ENCODE measurements around the gene LYPD1.
"Not testable (repeated sequence)": the region's sequence is repeated elsewhere in the genome, so short reads cannot be mapped to it uniquely, and the experiment has no call there.

Gene LYPD1, protein sequence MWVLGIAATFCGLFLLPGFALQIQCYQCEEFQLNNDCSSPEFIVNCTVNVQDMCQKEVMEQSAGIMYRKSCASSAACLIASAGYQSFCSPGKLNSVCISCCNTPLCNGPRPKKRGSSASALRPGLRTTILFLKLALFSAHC

DNA sequence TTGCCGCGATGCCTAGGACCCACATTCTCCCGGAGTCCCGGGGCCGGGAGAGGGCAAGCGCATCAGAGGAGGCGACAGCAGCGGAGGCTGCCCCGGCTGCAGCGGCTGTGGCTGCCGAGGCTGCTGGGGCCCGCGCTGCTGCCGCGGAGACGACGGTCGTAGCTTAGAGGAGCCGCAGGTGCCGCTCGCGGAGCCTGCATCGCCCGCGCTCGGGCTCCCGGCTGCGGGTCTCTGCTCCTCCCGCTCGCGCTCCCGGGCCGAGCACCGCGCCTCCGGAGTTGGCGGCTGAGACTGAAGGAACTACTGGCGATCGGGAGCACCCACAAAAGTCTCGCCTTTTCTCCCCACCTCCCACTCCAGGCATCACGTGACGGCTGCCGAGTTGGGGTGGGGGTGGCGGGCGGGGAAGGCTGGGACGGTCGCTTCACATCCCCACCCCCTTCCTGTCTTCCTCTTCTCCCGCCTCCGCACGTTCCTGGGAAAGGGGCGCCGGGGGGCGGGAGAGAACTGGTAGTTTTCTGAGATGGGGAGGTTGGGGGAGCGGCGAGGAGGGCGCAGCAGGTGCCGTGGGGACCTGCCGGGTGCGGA lies at the start of gene LYPD1:
Gene LYPD1 (minus strand): TSS at position 298 of the 588 bp plus-strand sequence. CDS start 273 bp downstream, at position 25.
- no peak for DNase-seq

- DNase-seq: no peak
Measured at GRCh38 chr2:132719480-132719879, 49.5 kb upstream of the LYPD1 start.

DNA sequence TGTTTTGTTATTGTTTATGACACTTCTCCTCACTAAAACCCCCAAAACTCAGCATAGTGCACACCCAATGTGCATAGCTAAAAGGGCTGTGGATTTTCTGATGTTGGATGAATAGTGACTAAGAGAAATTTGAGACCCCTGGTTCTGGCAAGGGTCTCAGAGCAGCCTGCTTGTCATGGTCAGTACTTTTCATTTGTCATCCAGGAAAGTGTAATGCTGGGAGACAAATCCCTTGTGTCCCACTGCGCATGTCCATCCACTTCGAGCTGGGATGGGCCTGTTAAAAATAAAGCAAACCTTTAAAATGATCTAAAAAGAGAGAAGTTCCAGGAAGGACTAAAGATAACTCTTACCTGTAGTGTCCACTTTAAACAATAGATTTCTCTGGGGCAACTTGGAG lies 46.9 kb upstream of the LYPD1 start:
- DNase-seq: no peak

DNA sequence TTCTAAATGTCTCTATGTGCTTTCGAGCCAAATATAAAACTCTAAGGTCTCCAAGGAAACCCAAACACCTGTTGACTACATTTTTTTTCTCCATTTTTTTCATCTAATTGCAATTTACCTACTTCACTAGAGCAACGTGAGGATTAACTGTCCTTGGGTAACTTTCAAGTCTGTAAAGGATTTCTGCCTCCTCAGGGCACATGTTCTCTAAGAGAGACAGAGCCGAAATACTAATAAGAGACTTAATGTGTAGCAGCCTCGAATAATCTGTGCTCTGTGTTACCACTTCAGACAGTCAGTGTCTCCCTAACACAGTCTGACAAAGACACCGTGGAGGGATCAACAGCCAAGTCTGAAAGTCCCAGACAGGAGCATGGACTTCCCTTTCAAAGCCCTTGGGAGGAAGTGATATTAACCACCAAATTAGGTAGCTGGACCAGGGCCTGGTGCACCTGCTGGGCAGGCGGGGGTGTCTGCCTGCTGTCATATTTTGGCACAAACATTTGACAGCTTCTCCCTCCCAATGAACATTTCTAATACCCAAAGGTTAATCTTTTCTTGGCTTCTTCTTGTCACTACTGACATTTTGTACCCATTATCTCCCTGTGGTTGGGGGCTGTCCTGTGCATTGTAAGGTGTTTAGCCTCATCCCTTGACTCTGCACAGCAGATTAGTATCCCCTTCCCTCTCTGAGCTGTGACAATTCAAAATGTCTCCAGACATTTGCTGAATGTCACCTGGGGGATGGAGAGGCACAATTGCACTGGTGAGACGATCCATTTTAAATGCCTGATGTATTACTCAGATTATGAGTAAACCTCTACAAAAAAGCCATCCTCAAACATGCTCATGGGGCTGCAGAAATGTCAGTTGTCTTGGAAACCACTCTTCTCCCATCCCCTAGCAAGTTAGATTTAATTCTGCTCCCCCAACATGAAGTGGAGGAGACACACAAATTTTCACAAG lies 45.7 kb upstream of the LYPD1 start:
- no peak for DNase-seq

- no peak for DNase-seq
Measured at GRCh38 chr2:132703396-132703795, 33.4 kb upstream of the LYPD1 start.

GRCh38 chr2:132701810-132702209 lies 31.8 kb upstream of the LYPD1 start:
- DNase-seq: no peak

DNA sequence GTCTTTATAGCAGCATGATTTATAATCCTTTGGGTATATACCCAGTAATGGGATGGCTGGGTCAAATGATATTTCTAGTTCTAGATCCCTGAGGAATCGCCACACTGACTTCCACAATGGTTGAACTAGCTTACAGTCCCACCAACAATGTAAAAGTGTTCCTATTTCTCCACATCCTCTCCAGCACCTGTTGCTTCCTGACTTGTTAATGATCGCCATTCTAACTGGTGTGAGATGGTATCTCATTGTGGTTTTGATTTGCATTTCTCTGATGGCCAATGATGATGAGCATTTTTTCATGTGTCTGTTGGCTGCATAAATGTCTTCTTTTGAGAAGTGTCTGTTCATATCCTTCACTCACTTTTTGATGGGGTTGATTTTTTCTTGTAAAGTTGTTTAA lies 29.8 kb upstream of the LYPD1 start:
- not testable (repeated sequence) for DNase-seq

DNA sequence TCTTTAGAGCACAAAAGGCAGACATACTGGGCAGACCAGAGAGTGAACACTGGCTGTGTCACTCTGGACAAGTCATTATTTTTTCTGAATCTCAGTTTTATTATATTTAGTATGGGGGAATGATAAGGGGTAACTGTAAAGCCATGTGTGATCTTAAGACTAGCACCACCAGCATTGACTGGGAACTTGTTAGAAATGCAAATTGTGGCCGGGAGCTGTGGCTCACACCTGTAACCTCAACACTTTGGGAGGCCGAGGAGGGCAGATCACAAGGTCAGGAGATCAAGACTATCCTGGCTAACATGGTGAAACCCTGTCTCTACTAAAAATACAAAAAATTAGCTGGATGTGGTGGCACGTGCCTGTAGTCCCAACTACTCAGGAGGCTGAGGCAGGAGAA lies 28.3 kb upstream of the LYPD1 start:
- DNase-seq: not testable (repeated sequence)

DNA sequence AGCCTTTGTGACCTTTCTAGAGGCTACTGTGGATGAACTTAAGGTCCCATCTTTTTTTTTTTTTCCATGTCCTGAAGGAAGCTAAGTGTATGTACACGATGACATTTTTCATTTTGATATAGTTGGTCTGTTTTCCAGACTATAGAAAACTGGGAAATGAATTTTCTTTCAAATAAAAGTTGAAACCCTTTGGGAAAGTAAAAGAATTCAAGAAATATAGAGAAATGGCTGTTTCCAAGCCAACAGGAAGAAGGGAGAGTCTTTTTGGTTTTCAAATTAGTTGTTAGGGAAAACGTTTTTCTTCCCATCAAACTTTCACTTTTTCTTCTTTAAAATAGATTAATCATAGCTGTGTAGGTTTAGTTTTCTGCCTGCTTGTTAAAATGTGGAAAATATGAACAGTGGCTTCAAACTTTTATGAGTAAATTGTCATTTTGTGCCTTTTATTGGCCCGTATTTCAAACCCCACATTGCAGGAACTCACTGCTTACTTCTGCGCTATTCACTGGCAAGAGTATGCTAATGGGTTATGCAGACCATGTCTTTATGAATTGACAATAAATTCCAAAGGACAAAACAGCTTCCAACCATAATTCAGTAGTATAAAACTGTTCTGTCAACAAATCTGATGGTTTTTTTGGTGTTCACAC lies 27.7 kb upstream of the LYPD1 start:
- no peak for DNase-seq

- DNase-seq: no peak
Measured at GRCh38 chr2:132692816-132693215, 22.8 kb upstream of the LYPD1 start.

DNA sequence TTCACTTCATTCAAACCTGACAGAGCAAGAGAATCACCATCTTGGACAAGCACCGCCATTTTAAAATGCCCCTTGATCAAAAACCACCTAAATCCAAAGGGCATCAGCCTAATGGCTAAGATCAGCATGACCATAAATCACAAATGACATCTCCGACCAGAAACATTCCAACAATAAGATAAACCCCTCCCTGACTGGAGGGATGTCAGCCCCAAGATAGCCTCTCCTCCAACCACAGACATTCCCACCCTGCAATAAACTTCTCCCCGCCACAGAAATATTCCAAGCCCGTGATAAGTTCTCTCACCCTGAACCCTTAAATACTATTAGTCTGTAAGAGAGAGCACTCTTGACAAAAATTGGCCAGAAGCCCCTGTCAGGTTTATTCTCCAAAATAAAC lies 21.6 kb upstream of the LYPD1 start:
- no peak for DNase-seq

DNA sequence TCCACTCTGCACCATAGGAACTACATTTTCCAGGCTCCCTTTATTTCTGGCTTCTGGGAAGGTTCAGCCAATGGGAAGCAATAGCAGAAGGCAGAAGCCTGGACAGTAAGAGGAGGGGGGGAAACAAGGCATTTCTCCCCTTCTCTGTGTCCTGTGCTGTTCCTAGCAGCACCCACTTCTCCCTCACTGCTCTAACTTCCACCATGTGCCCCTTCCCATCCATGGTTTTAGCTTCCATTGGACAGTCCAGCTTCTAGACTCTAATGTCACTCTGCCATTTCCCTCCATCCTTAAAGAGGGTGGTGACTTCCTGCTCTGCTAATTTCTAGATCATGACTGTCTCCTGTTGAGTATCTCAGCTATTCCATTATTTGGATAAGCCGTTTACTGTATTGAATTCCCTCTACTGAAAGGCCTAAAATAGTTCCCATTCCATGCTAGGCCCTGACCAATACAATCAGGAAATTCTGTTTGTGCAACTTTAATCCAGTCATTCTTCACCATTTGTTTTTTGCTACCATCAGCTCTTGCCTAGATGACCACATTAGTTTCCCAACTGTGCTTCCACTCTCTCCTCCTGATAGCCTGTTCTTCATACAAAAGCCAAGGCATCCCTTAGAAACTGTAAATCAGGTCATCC lies 20.8 kb upstream of the LYPD1 start:
- no peak for DNase-seq

DNA sequence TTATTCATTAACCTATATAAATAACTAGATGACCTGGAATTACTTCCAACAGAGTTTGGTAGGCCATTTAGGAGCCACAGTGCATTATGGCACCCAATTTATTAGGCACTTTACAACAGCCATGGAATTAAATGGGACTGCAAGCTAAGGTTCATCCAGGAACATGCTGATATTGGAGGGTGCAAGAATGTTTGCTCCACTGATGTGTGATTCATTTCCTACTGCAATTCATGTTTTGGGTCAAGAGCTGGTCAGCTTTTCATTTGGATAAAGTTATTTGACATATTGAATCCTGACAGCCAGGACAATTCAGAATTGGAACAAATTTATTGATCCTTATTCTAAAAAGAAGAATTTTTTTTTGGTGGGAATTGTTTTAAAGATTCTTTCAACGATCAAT lies 11.8 kb upstream of the LYPD1 start:
- DNase-seq: no peak

DNA sequence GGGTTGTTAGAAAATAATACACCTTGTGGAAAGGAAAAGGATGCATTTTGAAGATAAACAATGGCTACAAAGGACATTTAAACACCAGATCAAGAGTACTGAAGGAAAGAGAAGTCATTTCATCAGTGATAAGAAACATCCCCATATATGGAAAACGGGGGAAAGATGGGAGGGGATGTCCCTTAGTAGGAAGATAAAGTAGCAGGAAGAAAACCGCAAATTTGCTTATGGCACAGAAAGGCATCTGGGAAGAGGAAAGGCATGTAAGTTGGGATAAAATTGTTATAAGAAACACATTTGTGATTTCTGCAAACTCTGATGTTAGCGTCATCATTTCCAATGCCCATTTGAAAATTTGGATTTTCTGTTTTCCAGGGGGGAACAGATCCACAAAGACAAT lies 10.5 kb upstream of the LYPD1 start:
- DNase-seq: no peak

GRCh38 chr2:132678483-132678882 lies 8.5 kb upstream of the LYPD1 start:
- DNase-seq: no peak

GRCh38 chr2:132677661-132678060 lies 7.7 kb upstream of the LYPD1 start:
- no peak for DNase-seq

- no peak for DNase-seq
Measured at GRCh38 chr2:132676999-132677398, 7.0 kb upstream of the LYPD1 start.

GRCh38 chr2:132671151-132671835 lies 1.3 kb upstream of the LYPD1 start:
- no peak for DNase-seq

DNA sequence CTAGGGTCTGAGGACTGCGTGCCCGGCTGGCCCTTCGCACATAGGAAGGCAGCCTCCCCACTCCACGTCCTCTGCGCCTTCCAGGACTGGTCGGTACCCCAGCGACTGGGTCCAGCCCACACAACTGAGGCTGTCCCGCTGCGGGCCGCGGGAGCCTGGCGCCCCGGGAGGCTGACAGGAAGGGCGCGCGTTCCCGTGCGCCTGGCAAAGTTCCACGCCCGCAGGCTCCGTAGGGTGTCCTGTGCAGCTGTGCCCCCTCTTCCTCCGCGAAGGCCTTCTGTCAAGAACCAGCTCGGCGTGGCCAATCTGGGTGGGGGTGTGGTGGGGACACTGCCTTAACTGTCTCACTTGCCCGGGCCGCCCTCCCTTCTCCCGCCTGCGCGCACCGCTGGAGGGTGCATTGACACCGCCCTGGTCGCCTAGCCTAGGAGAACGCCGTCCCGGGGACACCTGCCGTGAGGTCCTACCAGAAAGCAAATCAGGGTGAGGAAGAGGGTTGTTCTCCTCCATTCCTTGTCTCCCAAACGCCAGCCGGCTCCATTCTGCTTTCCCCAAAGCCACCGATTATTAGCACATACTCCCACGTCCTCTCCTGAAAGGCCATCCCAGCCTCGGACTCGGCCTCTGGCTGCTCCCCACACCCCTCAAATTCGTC lies 618 bp upstream of the LYPD1 start:
- no peak for DNase-seq

- DNase-seq: no peak
Measured at GRCh38 chr2:132668987-132669907, 758 bp downstream of the LYPD1 start.
